HG03342 (cell line): ENCODE data around the gene CIROP.
"Not testable (repeated sequence)": the region's sequence is repeated elsewhere in the genome, so short reads cannot be mapped to it uniquely, and the experiment has no call there.

Experiments
- ATAC-seq: cut with Tn5 transposase; IDR thresholded peaks from one replicate; pipeline ENCODE4 v1.9.1; 2021; ENCODE audit warnings: mild to moderate bottlenecking, moderate library complexity; ENCODE audit not compliant: unreplicated experiment

The CIROP gene

DNA sequence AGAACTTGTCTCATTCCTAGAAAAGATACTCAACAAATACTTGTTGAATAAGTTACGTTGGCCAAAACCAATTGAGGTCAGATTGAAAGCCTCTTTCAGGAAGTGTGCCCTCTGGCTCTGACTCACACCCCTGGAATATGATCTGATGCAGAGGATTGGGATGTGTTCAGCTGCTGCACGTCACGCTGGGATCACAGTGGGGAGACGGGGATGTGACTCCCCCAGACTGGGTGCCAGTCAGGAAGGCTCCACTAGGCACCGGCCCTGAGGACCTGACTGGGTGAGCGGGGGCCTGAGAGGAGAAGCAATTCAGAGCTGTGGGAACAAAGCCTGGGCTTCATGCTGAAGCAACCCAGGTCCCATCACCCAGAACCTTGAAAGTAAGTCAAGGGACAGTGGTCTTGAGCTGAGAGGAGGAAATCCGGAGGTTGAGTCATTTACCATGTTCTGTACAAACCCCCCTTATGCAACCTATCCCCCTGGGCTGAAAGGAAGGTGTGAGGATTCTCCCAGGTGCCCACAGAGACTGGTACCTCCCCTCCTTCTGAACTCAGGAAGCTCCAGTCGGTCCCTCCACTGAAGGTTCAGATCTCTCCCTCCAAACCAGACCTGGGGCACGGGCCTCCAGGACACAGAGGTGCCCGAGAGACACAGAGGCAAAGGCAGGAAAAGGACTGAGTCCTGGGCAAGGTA lies 10.4 kb upstream of the CIROP start:
- no peak for ATAC-seq

DNA sequence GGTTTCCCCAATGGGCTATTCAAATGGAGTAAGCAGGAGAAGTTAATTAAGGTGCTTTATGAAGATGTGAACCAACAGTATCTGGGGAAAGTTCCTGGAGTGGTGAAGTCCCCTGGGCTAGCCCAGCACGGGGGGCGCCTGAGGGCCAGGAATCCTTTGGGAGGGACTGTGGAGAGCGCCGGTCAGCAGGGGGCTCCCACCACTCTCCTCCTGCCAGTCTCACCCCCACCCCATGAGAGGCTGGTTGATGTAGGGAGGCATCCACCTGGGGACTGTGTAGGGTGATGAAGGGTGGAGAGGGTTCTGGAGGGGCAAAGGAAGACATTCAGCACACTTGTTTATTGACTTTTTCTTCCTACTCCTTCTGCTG lies 9.9 kb upstream of the CIROP start:
- no peak for ATAC-seq

DNA sequence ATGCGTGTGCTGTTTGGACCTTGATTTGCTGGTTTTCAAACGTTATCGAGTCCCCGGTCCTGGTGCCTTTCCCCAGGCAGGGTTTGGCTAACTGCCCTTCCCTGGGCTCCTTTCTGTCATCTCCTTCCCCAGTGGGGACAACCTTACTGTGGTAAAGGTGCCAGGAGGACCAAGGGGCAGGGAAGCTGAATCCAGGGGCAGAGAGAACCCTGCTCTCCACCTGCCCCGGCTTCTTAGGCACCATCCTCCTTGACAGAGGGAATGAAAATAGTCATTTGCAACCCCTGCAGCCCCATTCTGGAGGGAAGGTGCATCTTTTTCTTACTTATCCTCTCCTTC lies 9.3 kb upstream of the CIROP start:
- no peak for ATAC-seq

DNA sequence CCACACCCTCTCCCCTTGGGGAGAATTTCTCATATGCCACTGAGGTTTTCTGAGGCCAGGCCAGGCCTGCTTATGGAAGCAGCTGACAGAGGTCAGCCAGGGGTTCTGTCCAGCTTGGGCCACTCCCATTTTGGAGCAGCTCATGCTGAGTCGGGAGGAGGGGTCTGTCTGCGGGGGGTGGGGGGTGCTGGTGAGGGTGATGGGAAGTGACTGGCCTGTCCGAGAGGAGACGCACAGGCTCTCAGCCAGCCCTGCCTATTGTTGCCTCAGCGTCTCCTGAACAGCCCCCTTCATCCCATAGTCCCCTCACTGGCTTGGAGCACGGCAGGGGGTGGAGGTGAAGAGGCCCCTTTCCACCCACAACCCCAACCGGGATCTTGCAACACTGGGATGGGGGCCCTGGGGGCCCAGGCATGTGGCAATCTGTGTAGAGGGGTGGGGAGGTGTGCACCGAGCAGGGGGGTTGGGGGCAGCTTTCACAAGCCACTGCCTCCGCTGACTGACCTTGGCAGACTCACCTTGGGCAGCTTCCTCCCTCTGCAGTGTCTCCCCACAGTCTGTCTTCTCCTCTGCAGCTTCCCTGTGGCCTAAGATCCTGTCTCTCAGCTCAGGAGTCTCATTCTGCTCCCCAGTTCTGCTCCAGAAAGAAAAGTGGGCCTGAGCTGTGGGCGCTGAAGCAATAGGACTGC lies 8.8 kb upstream of the CIROP start:
- no peak for ATAC-seq

DNA sequence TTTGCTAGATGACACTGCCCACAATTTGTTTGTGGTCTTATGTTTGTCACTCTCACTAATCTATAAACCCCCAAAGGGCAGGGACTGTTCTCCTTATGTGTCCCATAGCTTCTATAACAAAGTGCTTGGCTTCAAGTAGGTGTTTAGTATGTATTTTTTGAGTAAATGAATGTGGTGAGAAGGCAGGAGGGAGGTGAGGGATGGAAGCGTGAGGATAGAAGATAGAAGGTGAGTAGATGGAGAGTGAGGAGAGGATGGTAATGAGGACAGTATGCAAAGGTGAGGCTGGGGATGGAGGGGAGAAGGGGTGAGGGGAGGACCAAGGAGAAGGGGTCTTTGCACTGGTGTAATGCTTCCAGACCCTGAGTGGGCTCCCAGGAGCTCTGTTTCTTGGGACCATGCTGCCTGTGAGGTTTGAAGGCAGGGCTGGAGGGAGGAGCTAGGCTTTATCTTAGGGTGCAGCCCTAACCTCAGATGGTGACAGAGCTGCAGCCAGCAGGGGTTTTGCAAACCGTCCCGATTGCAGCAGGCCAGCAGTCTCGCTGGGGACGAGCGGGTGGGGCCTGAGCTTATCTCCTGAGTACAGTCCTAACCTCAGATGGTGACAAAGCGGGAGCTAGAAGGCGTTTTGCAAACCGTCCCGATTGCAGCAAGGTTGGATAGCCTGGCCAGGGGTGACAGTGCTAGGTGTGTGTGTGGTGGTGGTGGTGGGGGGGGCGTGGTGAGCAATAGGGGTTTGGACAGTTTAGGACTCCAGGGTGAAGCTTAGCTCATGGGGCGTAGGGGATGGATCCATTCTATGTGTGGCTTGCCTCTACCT lies 7.8 kb upstream of the CIROP start:
- no peak for ATAC-seq

DNA sequence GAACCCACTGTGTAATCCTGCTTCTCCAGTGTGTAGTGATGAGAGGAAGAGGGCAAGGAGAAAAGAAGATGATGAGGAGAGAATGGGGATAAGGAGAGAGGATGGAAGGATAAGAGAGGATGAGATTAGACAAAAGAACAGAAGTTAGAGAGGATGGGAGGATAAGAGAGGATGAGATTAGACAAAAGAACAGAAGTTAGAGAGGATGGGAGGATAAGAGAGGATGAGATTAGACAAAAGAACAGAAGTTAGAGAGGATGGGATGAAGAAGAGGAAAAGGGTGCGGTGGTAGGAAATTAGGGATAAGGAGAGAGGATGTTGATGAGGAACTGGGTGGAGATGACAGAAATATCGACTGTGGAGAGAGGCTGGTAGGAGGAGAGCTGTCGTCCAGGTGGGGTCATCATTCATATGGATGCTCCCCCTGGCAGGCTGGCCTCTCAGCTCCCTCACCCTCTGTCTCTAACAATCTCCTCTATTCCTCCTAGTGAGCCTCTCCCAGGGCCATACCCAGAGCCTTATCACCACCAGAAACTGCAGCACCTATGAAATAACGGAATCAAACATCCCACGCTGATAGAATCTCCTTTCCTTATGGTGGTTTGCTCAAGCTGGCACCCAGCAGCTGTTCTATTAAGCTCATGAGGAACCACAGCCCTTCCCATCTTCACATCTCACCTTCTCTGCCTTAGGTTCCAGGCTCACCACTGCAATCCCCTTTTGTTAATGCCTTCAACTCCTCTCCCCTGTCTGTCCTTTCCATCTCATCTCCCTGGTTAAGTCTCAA lies 6.0 kb upstream of the CIROP start:
- ATAC-seq: no peak

DNA sequence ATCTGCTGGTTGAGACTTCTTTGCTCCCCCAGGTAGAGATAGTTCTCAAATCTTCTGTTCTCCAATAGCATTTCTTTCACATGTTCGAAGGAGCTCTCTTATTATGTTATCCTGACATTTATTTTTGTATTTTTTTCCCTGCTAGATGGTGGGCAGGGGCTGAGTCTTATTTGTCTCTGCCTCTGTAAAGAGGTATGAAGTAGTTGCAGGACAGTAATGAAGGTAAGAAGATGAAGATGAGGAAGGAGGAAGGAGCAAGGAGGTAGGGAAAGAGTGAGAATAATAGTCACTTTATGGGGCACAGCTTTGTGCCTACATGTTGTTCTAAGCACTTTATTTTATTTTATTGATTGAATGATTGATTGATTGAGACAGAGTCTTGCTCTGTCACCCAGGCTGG lies 5.0 kb upstream of the CIROP start:
- no peak for ATAC-seq

DNA sequence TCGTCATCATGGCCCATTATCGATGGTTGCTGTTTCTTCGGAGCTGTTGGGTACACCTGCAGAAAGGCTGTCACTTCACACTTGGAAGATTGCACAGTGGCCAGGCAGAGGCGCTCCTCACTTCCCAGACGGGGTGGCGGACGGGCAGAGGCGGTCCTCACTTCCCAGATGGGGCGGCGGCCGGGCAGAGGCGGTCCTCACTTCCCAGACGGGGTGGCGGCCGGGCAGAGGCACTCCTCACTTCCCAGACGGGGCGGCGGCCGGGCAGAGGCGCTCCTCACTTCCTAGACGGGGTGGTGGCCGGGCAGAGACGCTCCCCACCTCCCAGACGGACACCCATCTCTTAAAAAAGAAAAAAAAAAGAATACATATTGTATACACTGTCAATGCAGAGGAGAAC lies 3.4 kb upstream of the CIROP start:
- ATAC-seq: not testable (repeated sequence)

DNA sequence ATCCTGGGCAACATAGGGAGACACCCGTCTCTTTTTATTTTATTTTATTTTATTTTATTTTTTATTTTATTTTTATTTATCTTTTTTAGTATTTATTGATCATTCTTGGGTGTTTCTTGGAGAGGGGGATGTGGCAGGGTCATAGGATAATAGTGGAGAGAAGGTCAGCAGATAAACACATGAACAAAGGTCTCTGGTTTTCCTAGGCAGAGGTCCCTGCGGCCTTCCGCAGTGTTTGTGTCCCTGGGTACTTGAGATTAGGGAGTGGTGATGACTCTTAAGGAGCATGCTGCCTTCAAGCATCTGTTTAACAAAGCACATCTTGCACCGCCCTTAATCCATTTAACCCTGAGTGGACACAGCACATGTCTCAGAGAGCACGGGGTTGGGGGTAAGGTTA lies 2.8 kb upstream of the CIROP start:
- not testable (repeated sequence) for ATAC-seq

DNA sequence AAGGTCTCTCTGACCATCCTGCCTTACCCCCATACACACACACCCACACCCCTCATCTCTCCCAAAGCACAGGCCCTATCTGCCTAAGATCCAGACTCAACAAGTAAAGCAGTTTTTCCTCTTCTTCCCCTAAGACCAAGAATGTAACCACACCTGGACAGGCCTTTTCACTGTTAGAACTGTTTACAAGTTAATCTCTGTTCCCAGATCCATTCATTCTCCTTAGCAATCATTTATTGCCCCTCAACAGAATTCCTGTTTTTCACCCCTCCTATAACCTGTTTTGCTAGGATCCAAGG lies 1.9 kb upstream of the CIROP start:
- no peak for ATAC-seq

DNA sequence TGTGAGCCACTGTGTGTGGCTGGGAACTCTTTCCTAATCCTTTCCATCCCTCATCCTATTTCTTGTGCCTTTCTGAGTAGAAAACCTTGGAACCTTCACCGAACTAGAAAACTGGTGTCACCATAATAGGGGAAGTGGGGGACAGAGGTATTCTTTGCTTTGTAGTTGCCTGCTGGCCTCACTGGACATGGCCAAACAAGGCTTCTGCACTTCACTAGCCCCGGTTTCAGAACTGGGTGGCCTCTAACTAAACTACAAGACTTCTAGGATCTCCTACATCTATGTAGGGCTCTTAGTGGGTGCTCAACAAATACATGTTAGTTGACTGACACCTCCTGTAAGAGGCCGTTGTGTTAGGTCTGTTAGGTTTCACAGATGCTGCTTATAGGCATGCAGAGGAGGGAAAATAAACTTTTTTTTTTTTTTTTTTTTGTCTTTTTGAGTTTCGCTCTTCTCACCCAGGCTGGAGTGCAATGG lies 597 bp upstream of the CIROP start:
- ATAC-seq: no peak

DNA sequence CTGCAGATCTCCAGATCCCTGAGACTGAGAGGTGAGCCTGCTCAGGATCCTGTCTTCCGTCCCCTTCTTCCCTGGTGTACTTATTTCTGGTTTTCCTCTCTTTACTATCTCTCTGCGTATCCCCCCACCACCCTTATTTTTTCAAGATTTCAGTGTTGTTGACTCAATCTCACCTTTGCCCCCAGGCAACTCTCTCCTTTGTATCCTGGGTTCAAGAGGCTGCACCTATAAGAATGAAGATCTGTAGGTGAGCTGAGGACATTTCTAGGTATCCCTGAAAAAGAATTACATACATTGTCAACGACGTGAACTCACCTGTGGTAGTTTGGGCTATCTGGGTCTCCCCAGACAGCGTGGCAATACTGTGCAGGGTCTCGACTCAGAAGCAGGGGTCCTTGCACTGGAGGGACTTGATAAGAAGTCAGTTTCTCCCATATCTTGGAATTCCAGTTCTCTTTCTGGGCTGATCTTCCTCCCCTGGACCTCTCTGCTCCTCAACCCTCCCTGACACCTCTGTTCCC lies 659 bp downstream of the CIROP start:
- ATAC-seq: no peak

DNA sequence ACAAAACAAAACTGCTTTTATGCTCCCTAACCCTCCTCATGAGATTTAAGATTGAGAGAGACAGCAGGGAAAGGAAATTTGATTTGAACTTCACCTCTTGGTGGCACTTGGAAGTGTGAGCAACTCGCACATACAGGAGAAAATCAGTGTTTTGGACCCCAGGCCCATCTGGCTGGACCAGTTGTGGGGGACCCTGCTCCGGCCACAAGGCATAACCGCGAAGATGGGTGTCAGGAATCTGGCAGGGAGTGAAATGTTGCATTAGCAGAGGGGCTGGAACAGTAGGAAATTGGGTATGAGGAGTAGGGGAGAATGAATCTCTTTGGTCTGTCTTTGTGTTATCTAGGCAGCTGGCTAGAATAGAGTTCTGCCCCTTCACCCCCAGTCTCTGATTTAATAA lies 1.2 kb downstream of the CIROP start:
- ATAC-seq: no peak

DNA sequence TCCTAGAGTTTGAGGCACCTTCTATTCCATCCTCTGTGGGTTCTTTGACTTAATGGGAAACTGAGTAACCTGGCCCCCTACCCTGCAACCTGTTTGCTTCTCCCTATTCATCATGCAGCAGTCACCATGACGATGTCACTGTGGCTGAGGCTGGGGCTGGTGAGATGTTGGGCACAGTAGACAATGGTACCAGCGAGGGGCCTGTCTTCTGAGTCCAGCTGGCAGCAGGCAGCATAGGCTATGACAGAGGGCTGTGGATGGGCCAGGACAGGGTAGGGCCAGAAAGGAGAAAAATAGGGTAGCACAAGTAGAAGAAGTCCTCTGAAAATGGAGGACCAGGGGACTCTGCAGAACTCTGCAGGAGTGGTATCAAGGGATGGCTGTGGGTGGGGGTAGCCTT lies 2.0 kb downstream of the CIROP start:
- ATAC-seq: no peak

DNA sequence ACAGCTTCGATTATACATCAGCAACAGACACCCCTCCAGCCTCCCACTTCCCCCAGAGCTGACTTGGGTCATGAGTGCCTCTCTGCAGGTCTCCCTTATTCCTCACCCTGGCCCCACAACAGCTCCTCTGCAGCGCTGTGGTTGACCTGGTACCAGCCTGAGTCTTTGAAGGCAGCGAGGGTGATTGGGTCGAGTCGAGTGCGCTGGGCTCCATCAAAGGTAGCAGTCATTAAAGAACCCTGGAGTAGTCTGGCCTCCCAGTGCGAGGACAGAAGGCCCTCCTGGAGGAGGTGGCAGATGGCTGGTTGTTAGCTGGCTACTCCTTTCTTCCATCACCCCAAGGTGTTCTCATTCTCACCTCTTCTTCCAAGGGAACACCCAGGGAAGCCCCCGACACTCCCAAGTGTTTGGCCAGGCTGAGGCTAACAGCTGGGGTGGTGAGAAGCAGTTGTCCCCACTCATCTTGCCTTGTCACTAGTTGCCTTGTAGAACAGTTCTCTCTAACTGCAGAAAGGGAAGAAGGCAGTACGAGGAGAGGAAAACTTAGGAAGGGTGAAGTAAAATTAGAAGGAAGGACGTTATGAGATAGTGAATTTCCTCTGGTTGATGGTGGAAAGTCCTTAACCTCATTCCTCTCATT lies 2.7 kb downstream of the CIROP start:
- no peak for ATAC-seq

DNA sequence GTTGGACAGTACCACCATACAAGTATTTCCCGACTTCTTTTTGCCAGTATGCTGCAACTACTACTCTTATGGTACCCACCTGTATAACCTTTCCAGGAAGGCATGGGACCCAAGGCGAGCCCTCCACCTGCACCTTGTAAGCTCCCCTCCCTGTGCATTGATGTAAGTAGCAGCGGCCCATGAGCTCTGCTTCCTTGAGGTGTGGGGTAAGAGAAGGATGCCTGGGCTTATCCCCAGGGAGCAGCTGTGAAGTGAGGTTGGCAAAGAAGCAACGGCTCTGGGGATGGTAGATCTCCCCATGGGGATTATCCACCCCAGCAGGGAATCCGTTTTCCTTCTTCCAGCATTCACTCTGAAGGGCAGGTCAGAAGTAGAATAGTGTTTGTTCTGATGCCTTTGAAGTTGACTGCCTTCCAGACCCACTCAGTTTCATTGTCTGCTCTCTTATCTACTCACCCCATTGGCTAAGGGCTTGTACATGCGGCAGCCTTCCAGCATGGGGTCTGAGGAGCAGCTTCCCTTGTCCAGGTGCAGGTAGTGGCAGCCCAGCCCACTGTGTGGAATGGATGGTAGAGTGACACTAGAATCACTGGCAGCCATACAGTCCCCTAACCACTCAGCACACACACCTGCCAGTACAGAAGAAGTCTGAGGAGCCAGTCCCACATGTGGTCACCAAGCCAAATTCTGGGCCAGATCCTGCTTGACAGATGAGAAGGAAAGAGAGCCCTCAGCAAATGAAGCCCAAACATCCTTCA lies 3.4 kb downstream of the CIROP start:
- ATAC-seq: no peak

DNA sequence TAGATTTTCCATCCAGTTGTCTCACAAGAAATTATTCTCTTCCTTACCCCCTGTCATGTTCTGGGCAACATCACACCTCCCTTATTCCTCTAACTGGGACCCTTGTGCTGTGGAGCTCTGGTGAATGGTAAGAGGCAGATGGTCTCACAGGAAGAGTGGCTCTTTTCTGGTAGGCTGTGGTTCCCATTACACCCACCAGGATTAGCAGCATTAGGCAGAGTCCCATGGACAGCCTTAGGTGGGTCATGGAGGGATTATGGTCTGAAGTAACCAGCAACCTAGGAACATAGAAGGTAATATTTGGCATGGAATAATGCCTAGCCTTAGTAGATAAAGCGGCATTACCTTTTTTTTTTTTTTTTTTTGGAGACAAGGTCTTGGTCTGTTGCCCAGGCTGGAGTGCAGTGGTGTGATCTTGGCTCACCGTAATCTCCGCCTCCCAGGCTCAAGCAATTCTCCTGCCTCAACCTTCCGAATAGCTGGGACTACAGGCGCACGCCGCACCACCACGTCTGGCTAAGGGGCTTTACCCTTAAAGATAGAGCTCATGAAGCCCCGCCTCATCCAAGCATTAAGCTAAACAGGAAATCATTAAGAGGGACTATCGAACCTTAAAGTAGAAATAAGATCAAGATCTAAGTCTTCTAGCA lies 5.5 kb downstream of the CIROP start:
- ATAC-seq: no peak

DNA sequence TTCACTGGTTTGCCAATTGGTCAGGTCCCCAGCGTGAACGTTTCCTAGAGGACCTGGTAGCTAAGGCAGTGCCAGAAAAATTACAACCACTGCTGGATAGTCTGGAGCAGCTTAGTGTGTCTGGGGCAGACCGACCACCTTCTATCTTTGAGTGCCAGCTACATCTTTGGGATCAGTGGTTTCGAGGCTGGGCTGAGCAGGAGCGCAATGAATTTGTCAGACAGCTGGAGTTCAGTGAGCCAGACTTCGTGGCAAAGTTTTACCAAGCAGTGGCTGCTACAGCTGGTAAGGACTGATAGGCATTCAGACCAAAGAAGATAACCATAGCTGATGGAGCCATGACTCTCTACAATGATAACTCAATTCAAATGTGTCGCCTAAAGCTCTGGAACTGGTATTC lies 7.0 kb downstream of the CIROP start:
- no peak for ATAC-seq
